Right ventricle myocardium inferior (tissue), 1 donor: ENCODE results near the gene SEC16B. TPM values are rescaled to one million over a fixed set of nuclear protein-coding genes. Genes with fewer than 3 reads are reported as not detected.

Experiments used
- ATAC-seq: fragments of 200-7000 bp; cut with Tn5 transposase; one replicate; pipeline ENCODE4 v1.9.1; 2020; ENCODE audit warnings: mild to moderate bottlenecking, moderate library complexity
- DNase-seq: peaks from one replicate; pipeline ENCODE4 v3.0.0; 2021; ENCODE audit errors: missing footprints
- intact Hi-C: fragments of 100-400 bp; cut with DNase I; formaldehyde crosslinking; loops from one replicate; pipeline ENCODE4 v1.11.0; 2022
- total RNA-seq: library from RNA; stranded (reverse); fragmentation: NEBNext Ultra II Directional; extraction: Animal tissue kit (Norgen Biotek cat#: 25700); gene quantifications from one replicate; pipeline ENCODE4 v1.2.1, GENCODE V29; 2021
- donor health status: DM: no; HTN: yes; CAD: no; lungs with severe emphysema.

Gene SEC16B
- total RNA-seq, 1 donor from 2014 or later = 1.5 TPM

DNA sequence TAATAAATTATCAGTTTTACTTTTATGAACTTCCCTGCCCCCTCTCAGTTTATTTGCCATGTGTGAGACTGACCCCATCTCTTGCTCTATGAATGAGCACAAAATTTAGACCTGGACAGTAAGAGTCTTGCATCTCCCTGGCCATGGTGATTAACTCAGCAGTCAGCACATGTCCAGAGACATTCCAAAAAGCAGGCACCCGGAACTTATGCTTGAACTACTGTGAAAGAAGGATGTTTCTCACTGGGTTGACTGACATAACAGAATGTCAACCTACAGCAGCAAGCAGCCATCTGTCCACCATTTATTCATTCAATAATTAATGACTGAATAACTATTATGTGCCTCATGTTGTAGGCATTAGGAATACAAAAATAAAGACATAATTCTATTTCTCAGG lies 11.3 kb upstream of the SEC16B start:
- DNase-seq = no peak
- ATAC-seq = no peak
- intact Hi-C loops = no loop called here

- DNase-seq = no peak
- no peak for ATAC-seq
- intact Hi-C loops = no loop called here
Observed at GRCh38 chr1:177979272-177979671, 9.4 kb upstream of the SEC16B start.

DNA sequence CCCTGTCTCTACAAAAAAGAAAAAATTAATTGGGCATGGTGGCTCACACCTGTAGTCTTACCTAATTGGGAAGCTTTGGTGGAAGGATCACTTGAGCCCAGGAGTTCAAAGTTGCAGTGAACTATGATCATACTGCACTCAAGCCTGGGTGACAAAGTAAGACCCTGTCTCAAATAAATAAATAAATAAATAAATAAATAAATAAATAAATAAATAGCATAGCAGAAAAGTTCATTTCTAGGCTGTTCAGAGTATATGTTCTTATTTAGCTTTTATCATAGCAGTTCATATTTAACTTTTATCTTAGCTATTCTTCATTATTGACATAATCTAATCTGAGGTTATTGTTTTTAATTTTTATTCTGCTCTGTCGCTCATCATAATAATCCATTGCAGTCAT lies 8.7 kb upstream of the SEC16B start:
- intact Hi-C loops = no loop called here
- DNase-seq = no peak
- ATAC-seq = no peak

- DNase-seq (no peak), ATAC-seq (no peak)
- intact Hi-C loops = no loop called here
Observed at GRCh38 chr1:177977141-177977540, 7.3 kb upstream of the SEC16B start.

DNA sequence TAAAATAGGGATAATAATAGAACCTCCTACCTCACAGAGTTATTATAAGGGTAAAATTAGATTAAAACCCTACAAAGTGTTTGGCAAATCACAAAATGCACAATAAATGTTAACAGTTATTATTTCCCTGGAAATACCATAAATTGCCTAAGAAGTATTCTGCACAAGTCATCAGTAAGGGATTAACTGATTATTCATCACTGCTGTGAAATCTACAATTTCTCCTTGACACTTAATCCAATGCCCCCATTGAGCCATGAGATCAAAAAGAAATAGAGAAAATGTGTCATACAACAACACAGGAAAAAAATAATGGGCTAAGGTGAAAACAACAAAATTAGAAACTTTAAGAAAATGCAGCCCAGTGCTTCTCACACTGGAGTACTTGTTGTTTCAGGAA lies 6.7 kb upstream of the SEC16B start:
- DNase-seq = no peak
- intact Hi-C loops = no loop called here
- ATAC-seq = no peak

DNA sequence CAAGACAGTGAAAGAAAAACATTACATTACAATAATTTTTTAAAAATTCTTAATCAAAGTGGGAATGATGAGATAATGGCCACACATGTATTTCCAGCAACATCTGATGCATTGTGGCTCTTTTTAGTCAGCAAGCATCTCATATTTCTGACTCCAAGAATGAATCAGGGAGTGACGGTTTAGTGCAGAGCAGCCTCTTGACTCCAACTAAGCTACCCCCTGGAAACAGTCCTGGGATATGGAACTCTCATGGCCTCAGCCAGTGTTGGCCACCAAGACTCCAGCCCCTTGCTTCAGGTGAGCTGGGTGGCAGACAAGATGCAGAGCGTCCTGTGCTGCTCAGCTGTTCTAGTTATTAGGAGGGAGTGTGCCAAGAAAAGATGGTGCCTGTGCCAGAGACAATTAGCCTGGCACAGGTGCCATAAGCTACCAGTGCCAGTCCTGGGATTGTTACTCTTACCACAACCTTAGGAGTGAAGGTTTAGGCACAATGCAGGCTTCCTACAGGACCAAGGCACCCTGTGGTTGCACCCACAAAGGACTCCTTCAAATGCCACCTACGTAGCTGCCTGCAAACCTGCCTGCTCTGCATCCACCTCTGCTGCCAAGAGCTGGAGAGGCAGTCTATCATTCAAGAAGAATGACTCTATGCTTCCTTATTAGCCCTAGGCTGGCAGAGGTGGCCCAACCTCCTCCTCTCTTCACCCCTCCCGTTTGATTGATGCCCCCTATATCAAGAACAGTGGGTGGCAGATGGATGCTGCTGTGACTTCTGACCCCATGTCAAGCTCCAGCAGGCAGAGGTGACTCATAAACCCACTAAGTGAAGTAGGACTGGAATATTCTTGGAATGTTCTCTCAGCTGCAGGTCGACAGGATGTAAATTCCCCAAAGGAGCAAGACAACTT lies 6.0 kb upstream of the SEC16B start:
- intact Hi-C loops = no loop called here
- no peak for ATAC-seq
- no peak for DNase-seq

GRCh38 chr1:177973585-177973984 lies 3.7 kb upstream of the SEC16B start:
- no peak for ATAC-seq
- intact Hi-C loops = no loop called here

GRCh38 chr1:177969109-177969508 lies 749 bp downstream of the SEC16B start:
- ATAC-seq = peak; percentile 39
- intact Hi-C loops = loop anchor here (10.0 kb wide), 1 partner anchor 216 kb away; no protein-coding TSS in a partner anchor
- no peak for DNase-seq

More at GRCh38 chr1:177973585-177973984, 3.7 kb upstream of the SEC16B start:
- DNase-seq = no peak

- DNase-seq = no peak
- intact Hi-C loops = loop anchor here (10.0 kb wide), 1 partner anchor 219 kb away; no protein-coding TSS in a partner anchor
- no peak for ATAC-seq
Observed at GRCh38 chr1:177966199-177966598, 3.7 kb downstream of the SEC16B start.

DNA sequence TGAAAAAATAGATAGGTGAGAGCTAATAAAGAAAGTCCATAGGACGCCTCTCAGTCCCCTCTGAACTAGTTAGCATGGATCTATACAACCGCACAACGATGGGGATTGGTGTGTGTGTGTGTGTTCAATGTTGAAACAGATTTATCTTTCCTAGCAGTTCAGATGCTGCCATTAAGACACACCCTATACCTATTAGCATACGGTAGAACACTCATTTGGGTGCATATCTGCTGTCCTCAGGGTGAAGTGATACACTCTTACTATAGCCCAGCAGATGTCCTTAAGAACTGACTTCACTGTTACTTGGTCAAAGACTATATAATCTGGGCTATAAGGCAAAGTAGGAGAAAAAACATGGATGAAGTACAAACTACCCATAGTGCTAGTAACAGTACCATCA lies 4.6 kb downstream of the SEC16B start:
- ATAC-seq (no peak), DNase-seq (no peak)
- intact Hi-C loops = loop anchor here (10.0 kb wide), 1 partner anchor 220 kb away; no protein-coding TSS in a partner anchor

DNA sequence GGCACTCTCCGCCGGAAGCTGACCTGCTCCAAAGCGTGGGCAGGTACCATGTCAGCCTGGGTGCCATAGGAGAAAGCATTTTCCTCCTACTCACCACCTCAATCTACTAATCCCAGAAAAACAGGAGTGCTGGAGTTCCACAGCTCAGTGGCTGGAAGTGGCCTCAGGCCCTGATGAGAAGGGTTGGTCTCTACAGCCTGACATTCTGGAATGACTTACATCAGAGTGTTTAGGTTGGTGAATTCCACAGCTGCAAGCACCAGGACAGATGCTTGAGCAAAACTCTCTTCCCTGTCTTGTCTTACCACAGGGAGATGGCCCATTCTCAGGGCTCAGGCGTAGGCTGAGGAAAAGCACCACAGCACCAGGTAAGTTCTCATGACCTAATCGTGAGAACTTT lies 5.5 kb downstream of the SEC16B start:
- DNase-seq (no peak), ATAC-seq (no peak)
- intact Hi-C loops = loop anchor here (10.0 kb wide), 1 partner anchor 220 kb away; no protein-coding TSS in a partner anchor

GRCh38 chr1:177960939-177961622 lies 8.8 kb downstream of the SEC16B start:
- intact Hi-C loops = loop anchor here (10.0 kb wide), 1 partner anchor 224 kb away; no protein-coding TSS in a partner anchor
- ATAC-seq (no peak), DNase-seq (no peak)

DNA sequence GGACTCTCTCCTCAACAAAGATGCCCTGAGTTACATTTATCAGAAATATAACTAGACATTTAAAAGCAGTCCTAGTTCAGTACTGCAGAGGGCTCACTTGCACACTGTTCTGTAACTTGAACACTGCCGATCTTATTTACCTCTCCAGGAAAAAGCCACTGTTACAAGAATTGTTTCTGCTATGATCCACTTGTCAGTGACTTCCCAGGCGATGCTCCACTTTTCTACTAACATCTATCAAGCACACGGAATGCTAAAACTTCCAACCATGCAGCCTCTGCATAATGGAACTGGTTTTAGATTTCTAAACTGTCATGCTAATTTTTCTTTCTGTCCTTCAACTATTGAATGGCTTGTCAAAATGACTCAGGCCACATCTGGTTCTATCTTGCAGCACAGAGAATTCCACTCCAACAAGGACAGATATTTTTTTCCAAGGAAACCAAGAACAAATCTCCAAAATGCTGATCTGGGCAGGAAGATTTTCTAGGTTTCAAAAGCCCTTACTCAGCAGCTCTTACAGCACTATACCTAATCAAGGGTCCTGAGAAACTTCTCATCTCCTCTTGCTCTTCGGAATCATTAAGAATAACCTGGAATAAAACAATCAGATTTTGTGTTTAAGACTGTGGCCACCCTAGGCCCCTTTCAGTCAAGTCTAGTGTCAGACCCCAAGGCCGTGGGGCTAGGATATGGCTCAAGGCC lies 9.9 kb downstream of the SEC16B start:
- intact Hi-C loops = loop anchor here (10.0 kb wide), 2 partner anchors 225 to 315 kb away; no protein-coding TSS in a partner anchor
- DNase-seq = no peak
- ATAC-seq = peak; percentile 50

- ATAC-seq (no peak), DNase-seq (no peak)
- intact Hi-C loops = loop anchor here (10.0 kb wide), 1 partner anchor 317 kb away; no protein-coding TSS in a partner anchor
Observed at GRCh38 chr1:177958092-177958491, 11.8 kb downstream of the SEC16B start.

DNA sequence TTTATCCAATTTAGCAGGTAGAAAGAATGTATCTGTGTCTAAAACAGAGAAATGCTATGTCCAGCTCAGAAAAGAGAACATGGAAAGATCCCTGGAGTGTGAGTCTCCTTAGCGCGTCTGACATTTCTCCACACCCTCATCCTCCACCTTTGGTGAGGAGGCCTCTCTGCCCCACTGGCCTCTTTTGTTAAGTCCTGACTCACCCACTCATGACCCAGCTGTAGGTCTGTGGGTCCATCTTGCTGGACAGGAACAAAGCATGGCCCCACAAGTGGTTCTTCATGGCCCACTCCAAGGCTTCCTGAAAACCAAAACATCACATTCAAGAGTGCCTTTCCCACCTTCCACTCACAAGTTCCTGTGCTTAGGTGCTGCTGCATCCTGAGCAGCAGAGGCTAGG lies 15.8 kb downstream of the SEC16B start:
- DNase-seq = no peak
- intact Hi-C loops = loop anchor here (10.0 kb wide), 1 partner anchor 321 kb away; no protein-coding TSS in a partner anchor
- no peak for ATAC-seq

DNA sequence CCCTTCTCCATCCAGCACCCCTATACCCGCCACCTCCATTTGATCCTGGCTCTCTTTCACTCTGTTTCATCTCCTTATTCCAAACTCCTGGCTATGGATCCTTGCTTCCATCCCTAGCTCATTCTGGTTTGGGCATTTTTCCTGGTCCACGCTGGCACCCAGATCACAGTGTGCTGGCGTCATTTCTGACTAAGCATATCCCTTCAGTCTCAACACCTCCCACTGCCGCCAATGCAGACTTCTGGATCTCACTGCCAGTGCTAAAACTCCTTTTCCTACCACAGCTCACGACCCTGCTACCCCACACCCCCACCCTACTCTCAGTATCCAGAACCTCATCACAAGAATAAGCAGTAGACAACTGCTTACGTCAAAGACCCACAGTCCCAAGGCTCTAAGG lies 16.3 kb downstream of the SEC16B start:
- DNase-seq (no peak), ATAC-seq (no peak)
- intact Hi-C loops = loop anchor here (10.0 kb wide), 1 partner anchor 321 kb away; no protein-coding TSS in a partner anchor

GRCh38 chr1:177952691-177953090 lies 17.2 kb downstream of the SEC16B start:
- intact Hi-C loops = loop anchor here (10.0 kb wide), 1 partner anchor 322 kb away; no protein-coding TSS in a partner anchor
- ATAC-seq = no peak
- no peak for DNase-seq

DNA sequence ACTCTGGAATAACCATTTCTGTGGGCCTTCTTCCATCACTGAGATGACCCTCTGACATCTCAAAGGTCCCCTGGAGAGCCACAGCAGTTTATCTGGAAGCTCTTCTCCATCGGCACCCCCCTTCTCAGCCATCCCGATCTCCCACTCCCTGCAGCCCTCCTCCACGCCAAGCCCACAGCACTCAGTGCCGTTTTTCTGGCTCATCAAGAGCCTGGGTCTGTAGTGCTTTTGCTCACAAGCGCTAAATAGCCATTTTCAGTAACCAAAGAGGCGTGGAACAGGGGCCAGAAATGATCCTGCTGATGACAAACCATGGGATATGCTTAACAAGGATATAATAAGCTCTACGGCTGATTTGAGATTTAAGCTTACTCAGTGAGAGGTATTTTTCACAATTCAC lies 17.6 kb downstream of the SEC16B start:
- ATAC-seq (no peak), DNase-seq (no peak)
- intact Hi-C loops = loop anchor here (10.0 kb wide), 1 partner anchor 323 kb away; no protein-coding TSS in a partner anchor

- DNase-seq = no peak
- intact Hi-C loops = loop anchor here (10.0 kb wide), 1 partner anchor 324 kb away; no protein-coding TSS in a partner anchor
Observed at GRCh38 chr1:177950506-177950905, 19.4 kb downstream of the SEC16B start.

More at GRCh38 chr1:177950506-177950905, 19.4 kb downstream of the SEC16B start:
- ATAC-seq = no peak
